ENCODE results near the gene PI4K2A.
A peak's percentile ranks its signal among the peaks of the same experiment; 100 is the strongest.

PI4K2A gene

GRCh38 chr10:97640174-97640867 lies at the start of gene PI4K2A:
Gene PI4K2A, plus strand, starts transcription at chr10:97640671. Its CDS starts 72 bp downstream, at chr10:97640743.
- in situ Hi-C loops (cut with HindIII; ENCODE audit: low pct_ligation_motif_present, low pct_unique_long_range_greater_than_20kb, low sequenced_read_pairs), result no loop called here

GRCh38 chr10:97590748-97591495 lies 49.5 kb upstream of the PI4K2A start:
- in situ Hi-C loops (cut with HindIII; ENCODE audit: low pct_ligation_motif_present, low pct_unique_long_range_greater_than_20kb, low sequenced_read_pairs), result no loop called here
- no peak for DNase-seq

More at GRCh38 chr10:97640174-97640867, at the start of gene PI4K2A:
- peak; percentile 99 for DNase-seq

DNA sequence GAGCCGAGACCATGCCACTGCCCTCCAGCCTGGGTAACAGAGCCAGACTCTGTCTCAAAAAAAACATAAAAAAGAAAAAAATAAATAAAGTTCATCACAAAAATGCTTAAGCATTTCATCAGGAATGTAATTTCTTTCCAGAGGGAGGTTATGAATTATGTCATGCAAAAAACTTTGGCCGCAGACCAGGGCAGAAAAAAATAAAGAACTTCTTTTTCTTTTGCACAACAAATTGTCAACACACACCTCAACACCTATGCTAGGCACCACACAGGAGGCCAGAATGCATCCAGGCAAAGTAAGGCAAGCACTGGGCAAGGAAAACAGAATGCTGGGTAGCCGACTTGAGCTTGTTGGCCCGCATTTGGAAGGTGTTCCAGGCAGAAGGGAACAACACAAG lies 47.0 kb upstream of the PI4K2A start:
- in situ Hi-C loops (cut with HindIII; ENCODE audit: low pct_ligation_motif_present, low pct_unique_long_range_greater_than_20kb, low sequenced_read_pairs), result no loop called here
- no peak for DNase-seq

DNA sequence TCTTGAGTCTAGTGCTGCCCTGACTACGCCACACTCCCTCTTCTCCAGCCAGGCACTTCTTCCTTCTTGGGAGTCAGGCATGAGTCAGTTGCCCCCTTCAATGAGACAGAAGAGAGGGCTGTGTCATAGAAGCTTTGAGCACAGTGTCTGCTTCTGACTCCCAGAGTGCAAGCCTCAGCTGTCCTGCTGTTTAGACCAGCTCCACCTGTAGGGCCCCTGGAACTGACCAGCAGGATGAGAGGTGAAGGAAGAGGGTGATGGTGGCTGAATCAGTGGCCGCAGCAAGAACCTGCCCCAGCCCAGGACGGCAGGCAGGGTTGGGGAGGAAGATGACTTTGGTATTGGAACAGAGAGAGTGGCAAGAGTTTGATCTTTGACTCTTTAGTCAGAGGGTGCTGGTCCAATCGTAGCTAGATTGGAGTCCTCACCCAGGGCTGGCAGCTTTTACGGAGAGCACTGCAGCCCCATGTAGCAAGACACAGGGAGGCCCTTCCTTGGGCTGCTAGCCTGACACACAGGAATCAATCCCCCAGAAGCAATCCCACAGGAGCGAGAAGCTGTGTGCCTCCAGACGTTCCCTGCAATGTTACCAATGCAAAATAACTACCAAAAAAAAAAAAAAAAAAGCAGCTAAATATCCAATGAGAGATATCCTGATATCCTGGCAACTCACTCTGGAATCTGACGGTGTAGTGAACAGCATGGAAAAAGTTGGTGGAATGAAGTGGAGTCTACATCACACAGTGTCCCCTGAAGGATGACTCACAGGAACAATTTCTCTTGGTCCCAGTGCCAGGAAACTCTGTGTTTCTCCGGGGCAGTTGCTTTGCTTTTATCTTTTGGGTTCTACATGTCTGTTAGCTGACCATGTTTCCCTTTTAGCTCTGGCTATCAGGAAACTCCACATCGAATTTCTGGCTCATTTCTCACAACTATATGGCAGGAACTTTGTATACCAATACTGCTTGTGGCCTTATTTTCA lies 44.1 kb upstream of the PI4K2A start:
- in situ Hi-C loops (cut with HindIII; ENCODE audit: low pct_ligation_motif_present, low pct_unique_long_range_greater_than_20kb, low sequenced_read_pairs), result no loop called here
- peak; percentile 89 for DNase-seq

DNA sequence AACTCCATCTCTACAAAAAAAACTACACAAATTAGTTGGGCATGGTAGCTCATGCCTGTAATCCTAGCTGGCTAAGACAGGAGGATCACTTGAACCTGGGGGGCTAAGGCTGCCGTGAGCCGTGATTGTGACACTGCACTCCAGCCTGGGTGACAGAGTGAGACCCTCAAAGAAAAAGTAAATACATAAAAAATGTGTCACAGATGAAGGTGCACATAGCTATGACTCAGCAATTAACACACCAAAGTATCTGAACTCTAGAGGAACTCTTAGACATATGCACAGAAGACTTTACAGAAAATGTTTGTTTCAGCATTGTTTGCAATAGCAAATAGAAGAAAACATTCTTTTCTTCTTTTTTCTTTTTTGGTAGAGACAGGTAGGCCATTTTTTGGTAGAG lies 42.7 kb upstream of the PI4K2A start:
- DNase-seq, result no peak
- in situ Hi-C loops (cut with HindIII; ENCODE audit: low pct_ligation_motif_present, low pct_unique_long_range_greater_than_20kb, low sequenced_read_pairs), result no loop called here

DNA sequence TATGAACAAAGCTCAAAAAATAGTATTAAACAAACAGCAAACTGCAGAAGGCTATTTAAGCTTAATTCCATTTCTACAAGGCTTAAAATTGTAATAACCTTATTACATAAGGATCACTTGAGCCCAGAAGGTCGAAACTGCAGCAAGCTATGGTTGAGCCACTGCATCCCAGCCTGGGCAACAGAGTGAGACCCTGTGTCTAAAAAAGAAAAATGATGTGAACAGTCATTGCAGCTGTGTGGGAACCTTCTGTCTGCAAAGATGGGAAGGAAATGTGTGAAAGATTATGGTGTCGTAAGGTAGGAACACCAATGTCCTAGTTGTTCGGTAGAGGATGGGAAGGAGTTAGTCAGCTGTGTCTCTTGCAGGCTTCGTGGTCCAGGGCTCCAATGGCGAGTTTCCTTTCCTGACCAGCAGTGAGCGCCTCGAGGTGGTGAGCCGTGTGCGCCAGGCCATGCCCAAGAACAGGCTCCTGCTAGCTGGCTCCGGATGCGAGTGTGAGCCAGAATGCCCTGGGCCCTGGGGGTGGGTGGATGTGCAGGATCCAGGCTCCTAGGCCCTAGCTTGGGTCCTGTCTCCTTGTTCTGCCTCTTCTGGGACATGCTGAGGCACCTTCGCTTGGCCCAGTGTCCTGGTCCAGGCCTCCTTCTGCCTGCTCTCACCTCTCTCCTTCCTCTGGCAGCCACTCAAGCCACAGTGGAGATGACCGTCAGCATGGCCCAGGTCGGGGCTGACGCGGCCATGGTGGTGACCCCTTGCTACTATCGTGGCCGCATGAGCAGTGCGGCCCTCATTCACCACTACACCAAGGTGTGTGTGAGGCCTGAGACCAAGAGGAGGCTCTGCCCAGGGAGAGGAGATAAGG lies 41.8 kb upstream of the PI4K2A start:
- in situ Hi-C loops (cut with HindIII; ENCODE audit: low pct_ligation_motif_present, low pct_unique_long_range_greater_than_20kb, low sequenced_read_pairs), result no loop called here

GRCh38 chr10:97599272-97599619 lies 41.2 kb upstream of the PI4K2A start:
- in situ Hi-C loops (cut with HindIII; ENCODE audit: low pct_ligation_motif_present, low pct_unique_long_range_greater_than_20kb, low sequenced_read_pairs), result no loop called here
- DNase-seq, result no peak

More for the DNA sequence above, 41.8 kb upstream of the PI4K2A start:
- DNase-seq, result no peak

GRCh38 chr10:97600616-97601015 lies 39.9 kb upstream of the PI4K2A start:
- DNase-seq, result no peak
- in situ Hi-C loops (cut with HindIII; ENCODE audit: low pct_ligation_motif_present, low pct_unique_long_range_greater_than_20kb, low sequenced_read_pairs), result no loop called here

GRCh38 chr10:97601268-97602215 lies 38.9 kb upstream of the PI4K2A start:
- DNase-seq, result no peak

GRCh38 chr10:97607095-97607636 lies 33.3 kb upstream of the PI4K2A start:
- in situ Hi-C loops (cut with HindIII; ENCODE audit: low pct_ligation_motif_present, low pct_unique_long_range_greater_than_20kb, low sequenced_read_pairs), result no loop called here
- no peak for DNase-seq

More at GRCh38 chr10:97601268-97602215, 38.9 kb upstream of the PI4K2A start:
- in situ Hi-C loops (cut with HindIII; ENCODE audit: low pct_ligation_motif_present, low pct_unique_long_range_greater_than_20kb, low sequenced_read_pairs), result no loop called here

GRCh38 chr10:97608991-97609561 lies 31.4 kb upstream of the PI4K2A start:
- in situ Hi-C loops (cut with HindIII; ENCODE audit: low pct_ligation_motif_present, low pct_unique_long_range_greater_than_20kb, low sequenced_read_pairs), result no loop called here
- DNase-seq, result no peak

- in situ Hi-C loops (cut with HindIII; ENCODE audit: low pct_ligation_motif_present, low pct_unique_long_range_greater_than_20kb, low sequenced_read_pairs), result no loop called here
These were observed 29.0 kb upstream of the PI4K2A start for GRCh38 chr10:97611473-97611872.

DNA sequence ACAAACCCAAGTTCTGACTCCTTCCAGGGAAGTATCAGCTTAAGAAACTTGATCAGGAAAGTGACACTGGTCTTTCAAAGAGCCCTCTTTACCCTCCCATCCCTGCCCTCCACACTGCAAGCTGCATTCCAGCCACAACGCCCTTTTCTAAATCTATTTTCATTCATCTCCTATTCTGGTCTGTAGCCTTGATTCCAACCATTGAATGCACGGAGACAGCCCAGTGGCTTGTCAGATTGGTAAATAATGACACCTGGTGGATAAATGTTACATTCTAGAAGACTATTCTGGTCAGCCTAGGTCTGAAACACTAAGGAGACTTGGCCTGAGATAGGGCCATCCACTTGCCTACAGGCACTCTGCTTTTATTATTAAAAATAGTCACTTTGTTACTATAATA lies 28.1 kb upstream of the PI4K2A start:
- in situ Hi-C loops (cut with HindIII; ENCODE audit: low pct_ligation_motif_present, low pct_unique_long_range_greater_than_20kb, low sequenced_read_pairs), result no loop called here
- DNase-seq, result peak; percentile 49

More at GRCh38 chr10:97611473-97611872, 29.0 kb upstream of the PI4K2A start:
- no peak for DNase-seq

DNA sequence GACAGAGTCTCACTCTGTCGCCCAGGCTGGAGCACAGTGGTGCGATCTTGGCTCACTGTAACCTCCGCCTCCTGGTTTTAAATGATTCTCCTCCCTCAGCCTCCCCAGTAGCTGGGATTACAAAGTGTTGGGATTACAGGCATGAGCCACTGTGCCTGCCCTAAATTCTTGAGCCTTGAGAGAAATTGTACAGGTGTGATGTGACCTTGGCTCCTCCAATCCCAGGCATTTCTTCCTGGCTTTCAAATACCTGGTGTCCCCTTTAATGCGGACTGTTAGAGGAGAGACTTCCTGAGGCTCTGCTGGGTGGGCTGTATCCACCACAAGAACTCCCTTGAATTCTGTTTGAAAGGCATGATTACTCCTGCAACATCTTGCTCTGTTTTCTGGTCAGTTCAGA lies 22.2 kb upstream of the PI4K2A start:
- in situ Hi-C loops (cut with HindIII; ENCODE audit: low pct_ligation_motif_present, low pct_unique_long_range_greater_than_20kb, low sequenced_read_pairs), result no loop called here
- no peak for DNase-seq

DNA sequence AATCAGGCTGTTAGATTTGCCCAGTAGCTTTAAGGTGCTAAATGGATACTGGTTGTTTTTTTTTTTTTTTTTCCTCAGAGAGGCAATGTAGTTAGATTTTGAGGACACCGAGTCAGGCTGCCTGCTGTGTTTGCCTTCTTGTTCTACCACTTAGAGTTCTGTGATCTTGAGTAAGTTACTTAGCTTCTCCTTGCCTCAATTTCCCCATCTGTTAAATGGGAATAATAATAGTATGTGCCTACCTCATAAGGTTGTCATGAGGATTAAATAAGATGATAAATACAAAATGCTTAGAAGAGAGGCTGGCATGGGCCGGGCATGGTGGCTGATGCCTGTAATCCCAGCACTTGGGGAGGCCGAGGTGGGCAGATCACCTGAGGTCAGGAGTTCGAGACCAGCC lies 21.7 kb upstream of the PI4K2A start:
- no peak for DNase-seq
- in situ Hi-C loops (cut with HindIII; ENCODE audit: low pct_ligation_motif_present, low pct_unique_long_range_greater_than_20kb, low sequenced_read_pairs), result no loop called here

- in situ Hi-C loops (cut with HindIII; ENCODE audit: low pct_ligation_motif_present, low pct_unique_long_range_greater_than_20kb, low sequenced_read_pairs), result no loop called here
- no peak for DNase-seq
These were observed 17.2 kb upstream of the PI4K2A start for GRCh38 chr10:97623277-97623676.

All from ACHN (cell line).